ENCODE measurements around the gene YEATS4.

The YEATS4 gene

DNA sequence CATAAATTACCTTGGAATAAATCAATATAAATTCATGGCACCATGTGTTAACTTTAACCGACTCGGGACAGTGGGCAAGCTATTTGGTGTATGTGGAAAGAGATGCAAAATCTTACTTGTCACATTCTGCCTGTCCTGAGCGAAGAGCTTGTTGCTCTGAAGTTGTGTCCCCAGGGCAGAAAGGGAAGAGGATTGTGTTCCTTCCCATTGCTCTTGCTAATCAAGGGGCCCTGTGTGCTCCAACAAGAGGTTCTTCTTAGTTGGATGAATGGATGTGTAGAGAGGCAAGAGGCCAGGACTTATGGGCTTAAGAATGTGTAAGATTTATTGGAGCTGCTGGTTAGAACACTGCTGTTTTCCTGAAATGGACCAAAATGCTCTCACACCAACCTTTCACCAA, 74.1 kb downstream of the YEATS4 start:
- DNase-seq (ENCODE audit: low read depth in 2 of 2) = no peak

DNA sequence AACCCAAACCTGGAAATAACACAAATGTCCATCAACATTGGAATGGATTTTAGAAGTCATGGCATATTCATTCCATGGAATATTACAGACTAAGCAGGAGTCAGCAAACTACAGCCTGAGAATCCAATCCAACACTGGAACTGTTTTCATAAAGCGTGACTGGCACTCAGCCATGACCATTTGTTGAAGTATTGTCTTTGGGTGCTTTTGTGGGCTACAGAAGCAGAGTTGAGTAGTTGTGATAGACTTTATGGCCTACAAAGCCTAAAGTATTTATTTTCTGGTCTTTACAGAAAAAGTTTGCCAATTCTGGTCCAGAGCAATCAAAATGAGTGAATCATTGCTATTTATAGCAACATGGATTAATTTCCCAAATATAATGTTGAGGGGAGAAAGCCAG, 76.1 kb downstream of the YEATS4 start:
- no peak for DNase-seq (ENCODE audit: low read depth in 2 of 2)

DNA sequence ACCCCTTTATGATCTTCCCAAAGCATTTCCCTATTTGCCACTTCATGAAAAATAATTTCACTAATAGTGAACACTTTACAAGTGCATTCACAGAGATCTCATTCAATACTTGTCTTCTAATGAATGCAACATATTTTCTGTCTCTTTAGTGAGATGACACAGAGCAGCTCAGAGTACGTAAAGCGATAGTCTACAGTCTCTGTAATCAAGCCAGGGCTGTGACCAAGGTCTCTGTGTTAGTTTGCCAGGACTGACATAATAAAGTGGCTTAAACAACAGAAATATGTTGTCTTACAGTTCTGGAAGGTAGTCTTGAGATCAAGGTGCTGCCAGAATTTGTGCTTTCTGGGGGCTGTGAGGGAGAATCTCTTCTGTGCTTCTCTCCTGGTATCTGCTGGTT, 77.5 kb downstream of the YEATS4 start:
- no peak for DNase-seq (ENCODE audit: low read depth in 2 of 2)

DNA sequence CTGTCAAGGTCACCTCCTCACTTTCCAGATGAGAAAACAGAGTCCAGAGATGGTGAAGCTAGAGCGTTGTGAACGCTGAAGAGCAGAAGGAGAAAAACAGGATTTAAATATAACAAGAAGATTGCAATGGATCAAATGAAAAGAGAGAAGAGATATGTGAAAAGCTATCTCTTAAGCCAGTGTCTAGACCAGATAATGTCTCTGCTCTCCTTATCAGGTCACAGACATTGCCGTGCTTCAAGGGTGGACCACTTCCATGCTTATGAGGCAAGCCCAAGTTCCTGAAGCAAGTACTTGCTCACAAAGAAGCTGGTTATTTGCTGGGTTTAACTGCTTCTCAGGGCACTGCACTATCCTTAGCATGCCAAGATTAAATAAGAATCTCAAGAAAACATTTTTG, 79.0 kb downstream of the YEATS4 start:
- no peak for DNase-seq (ENCODE audit: low read depth in 2 of 2)

DNA sequence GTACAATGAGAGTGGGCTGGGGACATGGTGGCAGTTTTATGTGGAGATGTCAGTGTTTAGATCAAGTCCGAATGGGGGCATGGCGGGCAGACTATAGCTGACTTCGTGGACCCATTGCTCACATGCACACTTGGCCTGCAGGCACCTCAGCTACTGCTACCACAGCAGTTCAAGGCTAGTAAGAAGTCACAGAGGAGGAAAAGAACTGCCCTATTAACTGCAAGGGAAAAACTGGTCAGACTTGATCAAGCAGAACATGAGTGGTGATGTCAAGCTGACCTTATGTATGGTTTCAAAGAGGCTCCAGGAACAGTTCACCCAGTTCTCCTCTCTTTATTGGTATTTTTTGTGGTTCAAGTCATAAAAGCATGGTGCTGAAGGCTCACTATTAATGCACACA, 80.5 kb downstream of the YEATS4 start:
- no peak for DNase-seq (ENCODE audit: low read depth in 2 of 2)

All from stimulated activated CD8-positive, alpha-beta memory T cell treated with anti-CD3 and anti-CD28 coated beads, Interleukin-7, amount 100 ng/mL, for 4 hours (primary cell).